ENCODE measurements around the gene BTN3A1.

BTN3A1 gene

GRCh38 chr6:26436018-26436417 is 33.9 kb downstream of the BTN3A1 start:
- no peaks in the 10 kb centered on the region for H3K9me3 ChIP-seq (ENCODE audit: control insufficient read depth, low read length)
- H3K27me3 ChIP-seq (ENCODE audit: control insufficient read depth, insufficient read depth, low read length, poor library complexity, severe bottlenecking): no peaks in the 10 kb centered on the region
- H3K4me3 ChIP-seq (ENCODE audit: insufficient read depth, low read depth, low read length): no peak overlapping the region
- no peaks in the 10 kb centered on the region for H3K36me3 ChIP-seq (ENCODE audit: control insufficient read depth, insufficient read depth, low read length)
- 90% methylated on average over 4 of the region's 4 CpGs for WGBS, 2 experiments
- no peaks in the 10 kb centered on the region for H3K4me1 ChIP-seq (ENCODE audit: control insufficient read depth, insufficient read depth, low read length)
- no peak overlapping the region for H3K27ac ChIP-seq (ENCODE audit: insufficient read depth, low read depth, low read length, poor library complexity, severe bottlenecking)

- no peaks in the 10 kb centered on the region for H3K27me3 ChIP-seq (ENCODE audit: control insufficient read depth, insufficient read depth, low read length, poor library complexity, severe bottlenecking)
- no peak overlapping the region for H3K27ac ChIP-seq (ENCODE audit: insufficient read depth, low read depth, low read length, poor library complexity, severe bottlenecking)
- WGBS, 2 experiments: 93 to 100% methylated on average over 1 of the region's 1 CpG
- H3K36me3 ChIP-seq (ENCODE audit: control insufficient read depth, insufficient read depth, low read length): no peaks in the 10 kb centered on the region
- no peak overlapping the region for H3K4me3 ChIP-seq (ENCODE audit: insufficient read depth, low read depth, low read length)
- no peaks in the 10 kb centered on the region for H3K4me1 ChIP-seq (ENCODE audit: control insufficient read depth, insufficient read depth, low read length)
- no peaks in the 10 kb centered on the region for H3K9me3 ChIP-seq (ENCODE audit: control insufficient read depth, low read length)
Observed at GRCh38 chr6:26437550-26437949, 35.5 kb downstream of the BTN3A1 start.

- no peak overlapping the region for H3K4me3 ChIP-seq (ENCODE audit: insufficient read depth, low read depth, low read length)
- H3K27ac ChIP-seq (ENCODE audit: insufficient read depth, low read depth, low read length, poor library complexity, severe bottlenecking): no peak overlapping the region
- no peaks in the 10 kb centered on the region for H3K27me3 ChIP-seq (ENCODE audit: control insufficient read depth, insufficient read depth, low read length, poor library complexity, severe bottlenecking)
- no peaks in the 10 kb centered on the region for H3K4me1 ChIP-seq (ENCODE audit: control insufficient read depth, insufficient read depth, low read length)
- H3K9me3 ChIP-seq (ENCODE audit: control insufficient read depth, low read length): no peaks in the 10 kb centered on the region
- H3K36me3 ChIP-seq (ENCODE audit: control insufficient read depth, insufficient read depth, low read length): no peaks in the 10 kb centered on the region
- 91 to 93% methylated on average over 1 of the region's 1 CpG for WGBS, 2 experiments
Observed at GRCh38 chr6:26438000-26438399, 35.9 kb downstream of the BTN3A1 start.

- no peaks in the 10 kb centered on the region for H3K36me3 ChIP-seq (ENCODE audit: control insufficient read depth, insufficient read depth, low read length)
- H3K9me3 ChIP-seq (ENCODE audit: control insufficient read depth, low read length): no peaks in the 10 kb centered on the region
- no peaks in the 10 kb centered on the region for H3K4me1 ChIP-seq (ENCODE audit: control insufficient read depth, insufficient read depth, low read length)
- WGBS, 2 experiments: 85 to 92% methylated on average over 6 to 7 of the region's 7 CpGs
- H3K27me3 ChIP-seq (ENCODE audit: control insufficient read depth, insufficient read depth, low read length, poor library complexity, severe bottlenecking): no peaks in the 10 kb centered on the region
- no peak overlapping the region for H3K4me3 ChIP-seq (ENCODE audit: insufficient read depth, low read depth, low read length)
- no peak overlapping the region for H3K27ac ChIP-seq (ENCODE audit: insufficient read depth, low read depth, low read length, poor library complexity, severe bottlenecking)
Observed at GRCh38 chr6:26439151-26440125, 37.4 kb downstream of the BTN3A1 start.

- no peak overlapping the region for H3K27ac ChIP-seq (ENCODE audit: insufficient read depth, low read depth, low read length, poor library complexity, severe bottlenecking)
- no peak overlapping the region for H3K4me3 ChIP-seq (ENCODE audit: insufficient read depth, low read depth, low read length)
- H3K36me3 ChIP-seq (ENCODE audit: control insufficient read depth, insufficient read depth, low read length): no peaks in the 10 kb centered on the region
- no peaks in the 10 kb centered on the region for H3K4me1 ChIP-seq (ENCODE audit: control insufficient read depth, insufficient read depth, low read length)
- H3K27me3 ChIP-seq (ENCODE audit: control insufficient read depth, insufficient read depth, low read length, poor library complexity, severe bottlenecking): no peaks in the 10 kb centered on the region
- no peaks in the 10 kb centered on the region for H3K9me3 ChIP-seq (ENCODE audit: control insufficient read depth, low read length)
- 88 to 95% methylated on average over 1 to 2 of the region's 2 CpGs for WGBS, 2 experiments
Observed at GRCh38 chr6:26440977-26441358, 38.9 kb downstream of the BTN3A1 start.

- WGBS, 2 experiments: 83 to 86% methylated on average over 4 to 5 of the region's 5 CpGs
- Histone ChIP-seq H3K27ac (ENCODE audit: insufficient read depth, low read depth, low read length, poor library complexity, severe bottlenecking) (no peak overlapping the region), H3K4me1 (ENCODE audit: control insufficient read depth, insufficient read depth, low read length) (no peaks in the 10 kb centered on the region), H3K36me3 (ENCODE audit: control insufficient read depth, insufficient read depth, low read length) (no peaks in the 10 kb centered on the region), H3K9me3 (ENCODE audit: control insufficient read depth, low read length) (no peaks in the 10 kb centered on the region), H3K4me3 (ENCODE audit: insufficient read depth, low read depth, low read length) (no peak overlapping the region), H3K27me3 (ENCODE audit: control insufficient read depth, insufficient read depth, low read length, poor library complexity, severe bottlenecking) (no peaks in the 10 kb centered on the region)
Observed at GRCh38 chr6:26441977-26442376, 39.9 kb downstream of the BTN3A1 start.

- H3K4me1 ChIP-seq (ENCODE audit: control insufficient read depth, insufficient read depth, low read length): no peaks in the 10 kb centered on the region
- no peaks in the 10 kb centered on the region for H3K27me3 ChIP-seq (ENCODE audit: control insufficient read depth, insufficient read depth, low read length, poor library complexity, severe bottlenecking)
- WGBS, 2 experiments: 87 to 96% methylated on average over 5 of the region's 5 CpGs
- no peaks in the 10 kb centered on the region for H3K36me3 ChIP-seq (ENCODE audit: control insufficient read depth, insufficient read depth, low read length)
- no peak overlapping the region for H3K27ac ChIP-seq (ENCODE audit: insufficient read depth, low read depth, low read length, poor library complexity, severe bottlenecking)
- H3K9me3 ChIP-seq (ENCODE audit: control insufficient read depth, low read length): no peaks in the 10 kb centered on the region
- H3K4me3 ChIP-seq (ENCODE audit: insufficient read depth, low read depth, low read length): no peak overlapping the region
Observed at GRCh38 chr6:26445934-26446667, 44.0 kb downstream of the BTN3A1 start.

GRCh38 chr6:26447257-26447656 is 45.2 kb downstream of the BTN3A1 start:
- WGBS, 2 experiments: 92 to 95% methylated on average over 5 of the region's 5 CpGs
- no peak overlapping the region for H3K4me3 ChIP-seq (ENCODE audit: insufficient read depth, low read depth, low read length)

GRCh38 chr6:26450240-26450639 is 48.2 kb downstream of the BTN3A1 start:
- H3K27ac ChIP-seq (ENCODE audit: insufficient read depth, low read depth, low read length, poor library complexity, severe bottlenecking): no peak overlapping the region
- H3K4me1 ChIP-seq (ENCODE audit: control insufficient read depth, insufficient read depth, low read length): no peaks in the 10 kb centered on the region
- WGBS, 2 experiments: 78 to 81% methylated on average over 2 to 3 of the region's 3 CpGs
- no peak overlapping the region for H3K4me3 ChIP-seq (ENCODE audit: insufficient read depth, low read depth, low read length)
- no peaks in the 10 kb centered on the region for H3K36me3 ChIP-seq (ENCODE audit: control insufficient read depth, insufficient read depth, low read length)
- no peaks in the 10 kb centered on the region for H3K9me3 ChIP-seq (ENCODE audit: control insufficient read depth, low read length)
- no peaks in the 10 kb centered on the region for H3K27me3 ChIP-seq (ENCODE audit: control insufficient read depth, insufficient read depth, low read length, poor library complexity, severe bottlenecking)

More at GRCh38 chr6:26447257-26447656, 45.2 kb downstream of the BTN3A1 start:
- Histone ChIP-seq H3K4me1 (ENCODE audit: control insufficient read depth, insufficient read depth, low read length) (no peaks in the 10 kb centered on the region), H3K27ac (ENCODE audit: insufficient read depth, low read depth, low read length, poor library complexity, severe bottlenecking) (no peak overlapping the region), H3K36me3 (ENCODE audit: control insufficient read depth, insufficient read depth, low read length) (no peaks in the 10 kb centered on the region), H3K9me3 (ENCODE audit: control insufficient read depth, low read length) (no peaks in the 10 kb centered on the region), H3K27me3 (ENCODE audit: control insufficient read depth, insufficient read depth, low read length, poor library complexity, severe bottlenecking) (no peaks in the 10 kb centered on the region)

- Histone ChIP-seq H3K4me1 (ENCODE audit: control insufficient read depth, insufficient read depth, low read length) (no peaks in the 10 kb centered on the region), H3K9me3 (ENCODE audit: control insufficient read depth, low read length) (no peaks in the 10 kb centered on the region), H3K27ac (ENCODE audit: insufficient read depth, low read depth, low read length, poor library complexity, severe bottlenecking) (no peak overlapping the region), H3K27me3 (ENCODE audit: control insufficient read depth, insufficient read depth, low read length, poor library complexity, severe bottlenecking) (no peaks in the 10 kb centered on the region), H3K4me3 (ENCODE audit: insufficient read depth, low read depth, low read length) (no peak overlapping the region), H3K36me3 (ENCODE audit: control insufficient read depth, insufficient read depth, low read length) (no peaks in the 10 kb centered on the region)
- 100% methylated on average over 1 of the region's 1 CpG; no CpG with 5 or more reads in 1 of the 2 experiments for WGBS, 2 experiments
Observed at GRCh38 chr6:26452631-26453235, 50.7 kb downstream of the BTN3A1 start.

Data from ectodermal cell (in vitro differentiated cells).